GM21515 (cell line): ENCODE data around the gene SMARCA1.

Experiments
- ATAC-seq: cut with Tn5 transposase; IDR thresholded peaks from one replicate; pipeline ENCODE4 v1.9.1; 2021; ENCODE audit not compliant: unreplicated experiment

The SMARCA1 gene

GRCh38 chrX:129531132-129531531 is 7.8 kb upstream of the SMARCA1 start:
- no peak for ATAC-seq

GRCh38 chrX:129530410-129530809 is 7.1 kb upstream of the SMARCA1 start:
- ATAC-seq: no peak

- no peak for ATAC-seq
Measured at GRCh38 chrX:129529685-129530281, 6.5 kb upstream of the SMARCA1 start.

GRCh38 chrX:129525896-129526295 is 2.6 kb upstream of the SMARCA1 start:
- ATAC-seq: no peak

GRCh38 chrX:129525162-129525561 is 1.9 kb upstream of the SMARCA1 start:
- ATAC-seq: no peak

GRCh38 chrX:129524250-129524850 is 1.1 kb upstream of the SMARCA1 start:
- no peak for ATAC-seq

- ATAC-seq: no peak
Measured at GRCh38 chrX:129522184-129523078, 859 bp downstream of the SMARCA1 start.

- ATAC-seq: no peak
Measured at GRCh38 chrX:129520151-129520550, 3.1 kb downstream of the SMARCA1 start.

GRCh38 chrX:129516402-129516801 is 6.9 kb downstream of the SMARCA1 start:
- no peak for ATAC-seq

- no peak for ATAC-seq
Measured at GRCh38 chrX:129512409-129512808, 10.9 kb downstream of the SMARCA1 start.

- no peak for ATAC-seq
Measured at GRCh38 chrX:129511689-129512088, 11.6 kb downstream of the SMARCA1 start.

GRCh38 chrX:129510331-129510730 is 13.0 kb downstream of the SMARCA1 start:
- ATAC-seq: no peak

GRCh38 chrX:129497146-129497843 is 26.0 kb downstream of the SMARCA1 start:
- no peak for ATAC-seq

- ATAC-seq: no peak
Measured at GRCh38 chrX:129496625-129497024, 26.7 kb downstream of the SMARCA1 start.

- no peak for ATAC-seq
Measured at GRCh38 chrX:129495900-129496299, 27.4 kb downstream of the SMARCA1 start.

GRCh38 chrX:129494887-129495286 is 28.4 kb downstream of the SMARCA1 start:
- ATAC-seq: no peak

GRCh38 chrX:129493643-129494042 is 29.6 kb downstream of the SMARCA1 start:
- ATAC-seq: no peak

GRCh38 chrX:129490330-129490729 is 33.0 kb downstream of the SMARCA1 start:
- ATAC-seq: no peak

GRCh38 chrX:129488359-129488758 is 34.9 kb downstream of the SMARCA1 start:
- ATAC-seq: no peak

- no peak for ATAC-seq
Measured at GRCh38 chrX:129480889-129481288, 42.4 kb downstream of the SMARCA1 start.

- ATAC-seq: no peak
Measured at GRCh38 chrX:129478516-129478915, 44.8 kb downstream of the SMARCA1 start.
